K562 (cell line): Measurements from ENCODE around the gene KCTD18. TPM values are rescaled to one million over a fixed set of nuclear protein-coding genes. Genes with fewer than 3 reads are reported as not detected.

Experiments used
- ATF2 ChIP-seq: sonication (generic); formaldehyde crosslinking; IDR thresholded peaks from 2 replicates; pipeline ENCODE4 v1.8.1; 2022; ENCODE audit warnings: missing genetic modification reagents
- ATF7 ChIP-seq: fragments of 450-650 bp; IDR thresholded peaks from 2 replicates; pipeline ENCODE4 v1.7.1; 2014; ENCODE audit warnings: mild to moderate bottlenecking, moderate library complexity
- CCNT2 ChIP-seq: IDR thresholded peaks from 2 replicates; pipeline ENCODE4 v1.6.1; 2011; ENCODE audit warnings: borderline replicate concordance, low read depth, mild to moderate bottlenecking, moderate library complexity, mixed read lengths, low read length; ENCODE audit not compliant: insufficient read length; ENCODE audit errors: extremely low read depth
- CHD2 ChIP-seq: IDR thresholded peaks from 2 replicates; pipeline ENCODE4 v1.6.1; 2011; ENCODE audit warnings: low read depth, low read length
- CTCF ChIP-seq, 3 experiments: IDR thresholded peaks in 2 of 3; conservative IDR thresholded peaks in 1 of 3; 2 replicates each; pipeline ENCODE4 v1.5.1; 2011 to 2012; ENCODE audit warnings: low read length in 3 of 3, mild to moderate bottlenecking in 3 of 3, control low read depth in 2 of 3, improper control_type of control experiment in 1 of 3, inconsistent platforms in 1 of 3, low read depth in 1 of 3, mixed read lengths in 1 of 3, moderate library complexity in 1 of 3; ENCODE audit not compliant: insufficient read depth in 2 of 3
- E2F3 ChIP-seq: fragments of 250-450 bp; sonication (Bioruptor Pico); IDR thresholded peaks from 2 replicates; pipeline ENCODE4 v1.4.0; 2020; ENCODE audit warnings: mild to moderate bottlenecking
- FUS ChIP-seq: fragments of 200-400 bp; formaldehyde crosslinking; optimal IDR thresholded peaks from 2 replicates; pipeline ENCODE3; 2017; ENCODE audit warnings: low read depth, low read length
- HMGN3 ChIP-seq: IDR thresholded peaks from 2 replicates; pipeline ENCODE4 v1.6.1; 2011; ENCODE audit warnings: borderline replicate concordance, low read depth, mild to moderate bottlenecking, mixed read lengths, low read length; ENCODE audit not compliant: insufficient read length; ENCODE audit errors: extremely low read depth
- HNRNPK ChIP-seq: fragments of 200-400 bp; formaldehyde crosslinking; IDR thresholded peaks from one replicate; pipeline ENCODE4 v1.6.1; 2018; ENCODE audit warnings: mild to moderate bottlenecking, low read depth, low read length; ENCODE audit not compliant: poor library complexity, severe bottlenecking
- ILF3 ChIP-seq: fragments of 450-650 bp; IDR thresholded peaks from 2 replicates; pipeline ENCODE4 v1.6.1; 2018; ENCODE audit warnings: antibody characterized with exemption, mild to moderate bottlenecking, moderate library complexity, borderline replicate concordance
- JUNB ChIP-seq: fragments of 450-650 bp; formaldehyde crosslinking; conservative IDR thresholded peaks from 2 replicates; pipeline ENCODE4 v1.4.0; 2020; ENCODE audit warnings: mild to moderate bottlenecking
- KDM2B ChIP-seq: fragments of 250-450 bp; sonication (Bioruptor Pico); IDR thresholded peaks from 2 replicates; pipeline ENCODE4 v1.8.0; 2021; ENCODE audit warnings: mild to moderate bottlenecking, moderate library complexity
- MAX ChIP-seq: sonication (generic); formaldehyde crosslinking; IDR thresholded peaks from 2 replicates; pipeline ENCODE4 v1.9.0; 2022; ENCODE audit warnings: mild to moderate bottlenecking, missing genetic modification reagents
- MAZ ChIP-seq, 2 experiments: fragments of 450-650 bp in 1 of 2; sonication (generic) in 1 of 2; formaldehyde crosslinking; IDR thresholded peaks in 1 of 2; conservative IDR thresholded peaks in 1 of 2; 2 replicates each; pipeline versions ENCODE4 v1.4.0 to v1.5.0; 2020; ENCODE audit warnings: mild to moderate bottlenecking in 1 of 2, missing genetic modification reagents in 1 of 2
- MTA3 ChIP-seq: fragments of 450-650 bp; formaldehyde crosslinking; IDR thresholded peaks from 2 replicates; pipeline ENCODE4 v1.6.1; 2017; ENCODE audit warnings: mild to moderate bottlenecking, borderline replicate concordance
- PHF8 ChIP-seq: fragments of 200-600 bp; sonication (generic); IDR thresholded peaks from 2 replicates; pipeline ENCODE4 v1.6.1; 2012; ENCODE audit warnings: mixed run types, mild to moderate bottlenecking, inconsistent platforms, low read length, moderate library complexity, borderline replicate concordance
- RNF2 ChIP-seq: sonication (generic); IDR thresholded peaks from 2 replicates; pipeline ENCODE4 v1.6.1; 2016
- SAFB ChIP-seq: fragments of 200-400 bp; formaldehyde crosslinking; IDR thresholded peaks from 2 replicates; pipeline ENCODE4 v1.6.1; 2017; ENCODE audit warnings: low read depth, low read length, borderline replicate concordance
- SMAD3 ChIP-seq: fragments of 450-650 bp; formaldehyde crosslinking; conservative IDR thresholded peaks from 2 replicates; pipeline ENCODE4 v1.4.0; 2020; ENCODE audit warnings: mild to moderate bottlenecking
- TAF15 ChIP-seq: fragments of 200-400 bp; formaldehyde crosslinking; IDR thresholded peaks from 2 replicates; pipeline ENCODE4 v1.6.1; 2017; ENCODE audit warnings: mild to moderate bottlenecking, low read depth, low read length, moderate library complexity
- WHSC1 ChIP-seq: IDR thresholded peaks from one replicate; pipeline ENCODE4 v1.6.1; 2012; ENCODE audit warnings: low read length, control low read depth, inconsistent platforms
- ZEB2 ChIP-seq: fragments of 450-650 bp; IDR thresholded peaks from 2 replicates; pipeline ENCODE4 v1.6.1; 2016
- ZNF324 ChIP-seq: fragments of 250-450 bp; sonication (Bioruptor Pico); IDR thresholded peaks from 2 replicates; pipeline ENCODE4 v1.4.0; 2020; ENCODE audit warnings: mild to moderate bottlenecking
- polyA plus RNA-seq, 8 experiments: library from polyadenylated mRNA; depleted of rRNA in 4 of 8; stranded (reverse) in 5 of 8; unstranded in 3 of 8; fragments of >200 nt; fragmentation: Nextera tagmentation in 2 of 8; fragmentation: Illumina TruSeq in 1 of 8; extraction: Ambion mirVana in 2 of 8; extraction: Trizol in 1 of 8; gene quantifications; 2 replicates each; pipeline versions ENCODE4 v1.2.1 to v1.2.3, GENCODE V29; 2011 to 2014; ENCODE audit warnings: inconsistent platforms in 1 of 8, missing spikeins in 1 of 8
- total RNA-seq, 7 experiments: library from RNA; depleted of rRNA in 6 of 7; stranded (reverse); fragments of >200 nt in 6 of 7; fragmentation: Illumina TruSeq in 2 of 7; extraction: Trizol in 2 of 7; gene quantifications; 2 replicates each; pipeline versions ENCODE4 v1.2.1 to v1.2.3, GENCODE V29; 2011 to 2021; ENCODE audit warnings: low replicate concordance in 1 of 7
- TF ChIP-seq, protein P1 (sequence below): fragments of 250-450 bp; sonication (Bioruptor Pico); IDR thresholded peaks from 2 replicates; pipeline ENCODE4 v1.5.1; 2021; ENCODE audit warnings: mild to moderate bottlenecking

KCTD18 gene
- total and polyA plus RNA-seq, 9 of the 15 experiments (the other 6 are each of a cell fraction or from before 2014, with no cell fraction given), result 0.39 to 5.4 (median 3.8) TPM

GRCh38 chr2:200509612-200510433, at the start of gene KCTD18 (continued):
- no peak for TF ChIP-seq SMAD3
- no peak for TF ChIP-seq FUS
- TF ChIP-seq, protein P1, sequence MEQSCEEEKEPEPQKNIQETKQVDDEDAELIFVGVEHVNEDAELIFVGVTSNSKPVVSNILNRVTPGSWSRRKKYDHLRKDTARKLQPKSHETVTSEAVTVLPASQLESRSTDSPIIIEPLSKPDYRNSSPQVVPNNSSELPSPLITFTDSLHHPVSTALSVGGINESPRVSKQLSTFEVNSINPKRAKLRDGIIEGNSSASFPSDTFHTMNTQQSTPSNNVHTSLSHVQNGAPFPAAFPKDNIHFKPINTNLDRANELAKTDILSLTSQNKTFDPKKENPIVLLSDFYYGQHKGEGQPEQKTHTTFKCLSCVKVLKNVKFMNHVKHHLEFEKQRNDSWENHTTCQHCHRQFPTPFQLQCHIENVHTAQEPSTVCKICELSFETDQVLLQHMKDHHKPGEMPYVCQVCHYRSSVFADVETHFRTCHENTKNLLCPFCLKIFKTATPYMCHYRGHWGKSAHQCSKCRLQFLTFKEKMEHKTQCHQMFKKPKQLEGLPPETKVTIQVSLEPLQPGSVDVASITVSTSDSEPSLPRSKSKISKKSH, result no peak
- 0 out of 2 replicates have a peak, but pooled peaks have one; percentile 15 for TF ChIP-seq CHD2
- peak; percentile 18; the same call in 1 of the 2 replicates for TF ChIP-seq RNF2
- no peak for TF ChIP-seq ILF3
- no peak for TF ChIP-seq ATF2 (CRISPR knock-in tag)
- no peak for TF ChIP-seq WHSC1
- peak; percentile 71 to 82 (median 72) for TF ChIP-seq CTCF (IDR thresholded peaks at IDR 0.05 in 2 of 3, conservative IDR thresholded peaks at IDR 0.05 in 1 of 3; ENCODE audit: insufficient read depth in 2 of 3, low read depth in 1 of 3, low read length in 3 of 3)
- TF ChIP-seq MTA3, result peak; percentile 91
- TF ChIP-seq SAFB, result peak; percentile 99
- TF ChIP-seq E2F3 (CRISPR knock-in tag), result peak; percentile 52; the same call in 1 of the 2 replicates
- TF ChIP-seq KDM2B, result no peak
- peak; percentile 92 for TF ChIP-seq CCNT2
- peak; percentile 71 for TF ChIP-seq HMGN3
- no peak for TF ChIP-seq JUNB
- TF ChIP-seq ZEB2, result 0 out of 2 replicates have a peak, but pooled peaks have one; percentile 17
- peak; percentile 88 to 96 for TF ChIP-seq MAZ (CRISPR knock-in tag; conservative IDR thresholded peaks at IDR 0.05 in 1 of 2, IDR thresholded peaks at IDR 0.05 in 1 of 2)
- peak; percentile 66 for TF ChIP-seq MAX (CRISPR knock-in tag)
- TF ChIP-seq HNRNPK, result peak; percentile 63
- peak; percentile 92 for TF ChIP-seq PHF8
- TF ChIP-seq ATF7, result peak; percentile 53
- TF ChIP-seq ZNF324 (CRISPR knock-in tag), result no peak
- no peak for TF ChIP-seq TAF15
